ENCODE measurements around the gene CLSTN1. TPM values are rescaled to one million over a fixed set of nuclear protein-coding genes. Genes with fewer than 3 reads are reported as not detected.

The CLSTN1 gene
- total RNA-seq, 1 experiment from 2014 or later = 100 TPM

DNA sequence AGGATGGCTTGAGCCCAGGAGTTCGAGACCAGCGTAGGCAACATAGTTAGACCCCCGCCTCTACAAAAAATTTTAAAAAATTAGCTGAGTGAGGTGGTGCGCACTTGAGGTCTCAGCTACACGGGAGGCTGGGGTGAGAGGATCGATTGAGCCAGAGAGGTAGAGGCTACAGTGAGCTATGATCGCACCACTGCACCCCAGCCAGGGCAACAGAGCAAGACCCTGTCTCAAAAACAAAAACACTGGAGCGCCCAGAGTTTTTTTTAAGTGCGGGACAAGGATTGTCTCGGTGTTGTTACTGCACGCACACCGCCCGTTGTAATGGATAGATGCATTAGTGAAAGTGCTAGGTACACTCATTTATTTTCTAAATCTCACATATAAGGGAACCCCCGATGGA, 135.2 kb downstream of the CLSTN1 start:
- Histone ChIP-seq H3K14ac (ENCODE audit: insufficient read depth, low read length) (no peak overlapping the region), H3T11ph (ENCODE audit: low read length) (no peak overlapping the region), H3K4me1 (ENCODE audit: insufficient read depth, low read length) (peaks cover 3% of the 10 kb centered on the region; the same call in 1 of the 2 replicates), H4K91ac (ENCODE audit: insufficient read length, low read depth, low read length) (no peak overlapping the region), H4K5ac (ENCODE audit: insufficient read length, low read depth, low read length) (no peak overlapping the region), H4K8ac (replicated peaks; ENCODE audit: insufficient read length, low read depth, low read length) (no peak overlapping the region), H2BK5ac (ENCODE audit: insufficient read length, low read length) (no peak overlapping the region), H3K27me3 (ENCODE audit: insufficient read depth, low read length) (peaks cover 9% of the 10 kb centered on the region; the same call in 1 of the 2 replicates), H2AFZ (ENCODE audit: low read length) (no peak overlapping the region), H3K9me3 (ENCODE audit: control insufficient read depth, low read depth, low read length) (no peaks in the 10 kb centered on the region), H2BK20ac (ENCODE audit: low read depth, low read length, poor library complexity, severe bottlenecking) (no peak overlapping the region), H3K23ac (ENCODE audit: insufficient read length, low read depth, low read length) (no peak overlapping the region), H3K18ac (ENCODE audit: insufficient read length, low read depth, low read length) (no peak overlapping the region), H2BK120ac (ENCODE audit: low read depth, low read length, poor library complexity, severe bottlenecking) (no peak overlapping the region), H4K20me1 (ENCODE audit: control insufficient read depth, insufficient read depth, insufficient read length) (no peaks in the 10 kb centered on the region), H3K27ac (ENCODE audit: insufficient read length, low read depth, low read length) (no peak overlapping the region), H3K4me2 (ENCODE audit: insufficient read depth, insufficient read length, low read length) (peak overlapping the region; percentile 90), H2BK12ac (ENCODE audit: insufficient read length, low read depth, low read length) (no peak overlapping the region), H3K23me2 (ENCODE audit: insufficient read length, low read depth, low read length, poor library complexity, severe bottlenecking) (peaks cover 32% of the 10 kb centered on the region), H2AK5ac (ENCODE audit: insufficient read length, low read length) (no peak overlapping the region), H3K79me2 (ENCODE audit: insufficient read depth, low read length) (no peaks in the 10 kb centered on the region), H3K9ac (ENCODE audit: extremely low read depth, insufficient read length, low read length) (no peak overlapping the region), H3K4ac (ENCODE audit: low read depth, low read length) (no peak overlapping the region), H3K79me1 (ENCODE audit: insufficient read depth, low read depth, low read length, poor library complexity, severe bottlenecking) (no peaks in the 10 kb centered on the region), H2BK15ac (ENCODE audit: low read depth, low read length) (no peak overlapping the region), H3K56ac (ENCODE audit: insufficient read length, low read depth, low read length) (no peak overlapping the region)
- TF ChIP-seq, protein P1, sequence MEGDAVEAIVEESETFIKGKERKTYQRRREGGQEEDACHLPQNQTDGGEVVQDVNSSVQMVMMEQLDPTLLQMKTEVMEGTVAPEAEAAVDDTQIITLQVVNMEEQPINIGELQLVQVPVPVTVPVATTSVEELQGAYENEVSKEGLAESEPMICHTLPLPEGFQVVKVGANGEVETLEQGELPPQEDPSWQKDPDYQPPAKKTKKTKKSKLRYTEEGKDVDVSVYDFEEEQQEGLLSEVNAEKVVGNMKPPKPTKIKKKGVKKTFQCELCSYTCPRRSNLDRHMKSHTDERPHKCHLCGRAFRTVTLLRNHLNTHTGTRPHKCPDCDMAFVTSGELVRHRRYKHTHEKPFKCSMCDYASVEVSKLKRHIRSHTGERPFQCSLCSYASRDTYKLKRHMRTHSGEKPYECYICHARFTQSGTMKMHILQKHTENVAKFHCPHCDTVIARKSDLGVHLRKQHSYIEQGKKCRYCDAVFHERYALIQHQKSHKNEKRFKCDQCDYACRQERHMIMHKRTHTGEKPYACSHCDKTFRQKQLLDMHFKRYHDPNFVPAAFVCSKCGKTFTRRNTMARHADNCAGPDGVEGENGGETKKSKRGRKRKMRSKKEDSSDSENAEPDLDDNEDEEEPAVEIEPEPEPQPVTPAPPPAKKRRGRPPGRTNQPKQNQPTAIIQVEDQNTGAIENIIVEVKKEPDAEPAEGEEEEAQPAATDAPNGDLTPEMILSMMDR (conservative IDR thresholded peaks at IDR 0.05) = no peak
- Mint-ChIP-seq H3K4me3 (peak overlapping the region; percentile 80 to 86), H3K9me3 (no peaks in the 10 kb centered on the region), H3K27ac (no peak overlapping the region), H3K36me3 (ENCODE audit: insufficient read depth in 1 of 3, low read depth in 3 of 3) (peaks cover 0 to 4% (median 3%) of the 10 kb centered on the region in 3 experiments; a peak in 4 of 7 replicates), H3K4me1 (peaks cover 28 to 37% of the 10 kb centered on the region in 2 experiments), H3K27me3 (ENCODE audit: low read depth) (peaks cover 37% of the 10 kb centered on the region)
- no CpG with 5 or more reads among the region's 14 CpGs for WGBS (ENCODE audit: extremely low coverage, insufficient read length, low lambda C conversion rate)
- no peak for DNase-seq
